ENCODE results near the gene MACROD1. TPM values are rescaled to one million over a fixed set of nuclear protein-coding genes. Genes with fewer than 3 reads are reported as not detected.

MACROD1 gene
- total RNA-seq, 1 donor from 2014 or later: 3.4 TPM

- Mint-ChIP-seq H3K27ac (ENCODE audit: unreplicated experiment) (no peak overlapping the region), H3K9me3 (ENCODE audit: unreplicated experiment) (no peaks in the 10 kb centered on the region), H3K4me1 (ENCODE audit: low read depth, unreplicated experiment) (no peaks in the 10 kb centered on the region), H3K4me3 (ENCODE audit: unreplicated experiment) (no peak overlapping the region), H3K36me3 (ENCODE audit: low read depth, unreplicated experiment) (peaks cover 2% of the 10 kb centered on the region), H3K27me3 (ENCODE audit: low read depth, unreplicated experiment) (peaks cover 41% of the 10 kb centered on the region)
- Histone ChIP-seq H3K9ac (ENCODE audit: low read length) (no peak overlapping the region), H3K4me2 (ENCODE audit: low read length) (no peak overlapping the region), H4K20me1 (ENCODE audit: insufficient read depth, low read length) (peaks cover 4% of the 10 kb centered on the region), H3K4me3 (ENCODE audit: insufficient read depth, low read depth, low read length) (no peak overlapping the region), H3K9me3 (ENCODE audit: insufficient read depth, low read depth, low read length) (no peaks in the 10 kb centered on the region), H3K36me3 (ENCODE audit: insufficient read depth, low read length) (no peaks in the 10 kb centered on the region), H3K27me3 (ENCODE audit: insufficient read depth, low read length) (no peaks in the 10 kb centered on the region), H3K27ac (ENCODE audit: low read depth, low read length) (no peak overlapping the region), H2AFZ (ENCODE audit: low read depth, low read length) (no peak overlapping the region), H3K79me2 (ENCODE audit: insufficient read depth, low read length) (no peaks in the 10 kb centered on the region), H3K4me1 (ENCODE audit: insufficient read depth, low read length) (no peaks in the 10 kb centered on the region)
- TF ChIP-seq EZH2 (IDR thresholded peaks at IDR 0.05; ENCODE audit: insufficient read depth, low read length): no peak
- TF ChIP-seq CTCF (IDR thresholded peaks at IDR 0.05; ENCODE audit: insufficient read depth, low read depth, low read length): no peak
- FAIRE-seq (no peak), DNase-seq (ENCODE audit: low read depth) (no peak)
These were observed 120.2 kb downstream of the MACROD1 start for GRCh38 chr11:64045700-64046099.

- no peaks in the 10 kb centered on the region for H3K27me3 ChIP-seq (ENCODE audit: insufficient read depth, low read length)
- FAIRE-seq: no peak
- H3K9ac ChIP-seq (ENCODE audit: low read length): no peak overlapping the region
- no peak overlapping the region for H2AFZ ChIP-seq (ENCODE audit: low read depth, low read length)
- no peaks in the 10 kb centered on the region for H3K4me1 ChIP-seq (ENCODE audit: insufficient read depth, low read length)
- no peaks in the 10 kb centered on the region for H3K79me2 ChIP-seq (ENCODE audit: insufficient read depth, low read length)
- H3K9me3 Mint-ChIP-seq (ENCODE audit: unreplicated experiment): no peaks in the 10 kb centered on the region
- no peak overlapping the region for H3K4me3 Mint-ChIP-seq (ENCODE audit: unreplicated experiment)
- no peaks in the 10 kb centered on the region for H3K4me1 Mint-ChIP-seq (ENCODE audit: low read depth, unreplicated experiment)
- no peak overlapping the region for H3K27ac Mint-ChIP-seq (ENCODE audit: unreplicated experiment)
- no peaks in the 10 kb centered on the region for H3K9me3 ChIP-seq (ENCODE audit: insufficient read depth, low read depth, low read length)
- H3K27me3 Mint-ChIP-seq (ENCODE audit: low read depth, unreplicated experiment): peaks cover 48% of the 10 kb centered on the region
- no peaks in the 10 kb centered on the region for H3K36me3 ChIP-seq (ENCODE audit: insufficient read depth, low read length)
- H4K20me1 ChIP-seq (ENCODE audit: insufficient read depth, low read length): peaks cover 4% of the 10 kb centered on the region
- H3K4me2 ChIP-seq (ENCODE audit: low read length): no peak overlapping the region
- DNase-seq (ENCODE audit: low read depth): no peak
- H3K27ac ChIP-seq (ENCODE audit: low read depth, low read length): no peak overlapping the region
- H3K36me3 Mint-ChIP-seq (ENCODE audit: low read depth, unreplicated experiment): peaks cover 2% of the 10 kb centered on the region
- H3K4me3 ChIP-seq (ENCODE audit: insufficient read depth, low read depth, low read length): no peak overlapping the region
- TF ChIP-seq EZH2 (IDR thresholded peaks at IDR 0.05; ENCODE audit: insufficient read depth, low read length): no peak
- no peak for TF ChIP-seq CTCF (IDR thresholded peaks at IDR 0.05; ENCODE audit: insufficient read depth, low read depth, low read length)
These were observed 121.1 kb downstream of the MACROD1 start for GRCh38 chr11:64044730-64045393.

GRCh38 chr11:64043545-64043944 is 122.4 kb downstream of the MACROD1 start:
- Mint-ChIP-seq H3K4me1 (ENCODE audit: low read depth, unreplicated experiment) (no peaks in the 10 kb centered on the region), H3K27me3 (ENCODE audit: low read depth, unreplicated experiment) (peaks cover 59% of the 10 kb centered on the region), H3K9me3 (ENCODE audit: unreplicated experiment) (no peaks in the 10 kb centered on the region), H3K4me3 (ENCODE audit: unreplicated experiment) (no peak overlapping the region), H3K27ac (ENCODE audit: unreplicated experiment) (no peak overlapping the region), H3K36me3 (ENCODE audit: low read depth, unreplicated experiment) (peaks cover 2% of the 10 kb centered on the region)
- H3K9ac ChIP-seq (ENCODE audit: low read length): no peak overlapping the region
- H3K4me3 ChIP-seq (ENCODE audit: insufficient read depth, low read depth, low read length): no peak overlapping the region
- no peaks in the 10 kb centered on the region for H3K36me3 ChIP-seq (ENCODE audit: insufficient read depth, low read length)
- H3K79me2 ChIP-seq (ENCODE audit: insufficient read depth, low read length): no peaks in the 10 kb centered on the region
- H4K20me1 ChIP-seq (ENCODE audit: insufficient read depth, low read length): peaks cover 4% of the 10 kb centered on the region
- FAIRE-seq (no peak), DNase-seq (ENCODE audit: low read depth) (no peak)
- no peak for TF ChIP-seq CTCF (IDR thresholded peaks at IDR 0.05; ENCODE audit: insufficient read depth, low read depth, low read length)
- H3K9me3 ChIP-seq (ENCODE audit: insufficient read depth, low read depth, low read length): no peaks in the 10 kb centered on the region
- H3K27me3 ChIP-seq (ENCODE audit: insufficient read depth, low read length): no peaks in the 10 kb centered on the region
- no peak overlapping the region for H3K4me2 ChIP-seq (ENCODE audit: low read length)
- H3K4me1 ChIP-seq (ENCODE audit: insufficient read depth, low read length): no peaks in the 10 kb centered on the region
- H2AFZ ChIP-seq (ENCODE audit: low read depth, low read length): no peak overlapping the region
- no peak overlapping the region for H3K27ac ChIP-seq (ENCODE audit: low read depth, low read length)

Measured in astrocyte (in vitro differentiated cells and primary cell).